NCI-H2081 (cell line): ENCODE measurements around the gene SENP1.
"Not testable (repeated sequence)": the region's sequence is repeated elsewhere in the genome, so short reads cannot be mapped to it uniquely, and the experiment has no call there.

Source experiments
- DNase-seq, 2 experiments: peaks; one replicate each; lab custom pipeline; 2025; lab: John Stamatoyannopoulos, UW

SENP1 gene

GRCh38 chr12:48105867-48106680 lies at the start of gene SENP1:
SENP1 (minus strand) TSS chr12:48106079; CDS start chr12:48101472, 4,607 bp downstream.
- DNase-seq = peak; percentile 88 to 89

GRCh38 chr12:48151103-48151771 lies 45.4 kb upstream of the SENP1 start:
- DNase-seq = no peak

GRCh38 chr12:48145981-48146380 lies 40.1 kb upstream of the SENP1 start:
- no peak for DNase-seq

- no peak for DNase-seq
These were observed 38.0 kb upstream of the SENP1 start for GRCh38 chr12:48143898-48144297.

- no peak for DNase-seq
These were observed 37.2 kb upstream of the SENP1 start for GRCh38 chr12:48142818-48143674.

- DNase-seq = no peak
These were observed 29.1 kb upstream of the SENP1 start for GRCh38 chr12:48135027-48135426.

- DNase-seq = no peak
These were observed 26.9 kb upstream of the SENP1 start for GRCh38 chr12:48132826-48133225.

GRCh38 chr12:48131517-48131916 lies 25.6 kb upstream of the SENP1 start:
- no peak for DNase-seq

GRCh38 chr12:48129376-48129775 lies 23.5 kb upstream of the SENP1 start:
- DNase-seq = no peak

GRCh38 chr12:48128800-48129199 lies 22.9 kb upstream of the SENP1 start:
- no peak for DNase-seq

GRCh38 chr12:48126953-48127630 lies 21.2 kb upstream of the SENP1 start:
- no peak for DNase-seq

- no peak for DNase-seq
These were observed 20.1 kb upstream of the SENP1 start for GRCh38 chr12:48125985-48126384.

GRCh38 chr12:48125542-48125941 lies 19.7 kb upstream of the SENP1 start:
- DNase-seq = not testable (repeated sequence)

- no peak for DNase-seq
These were observed 17.3 kb upstream of the SENP1 start for GRCh38 chr12:48123169-48123568.

GRCh38 chr12:48122065-48122834 lies 16.4 kb upstream of the SENP1 start:
- no peak for DNase-seq

- no peak for DNase-seq
These were observed 15.6 kb upstream of the SENP1 start for GRCh38 chr12:48121522-48121921.

- DNase-seq = no peak
These were observed 13.9 kb upstream of the SENP1 start for GRCh38 chr12:48119834-48120195.

- DNase-seq = peak; percentile 79 to 90
These were observed 13.4 kb upstream of the SENP1 start, which contains the start of gene PFKM for GRCh38 chr12:48119078-48119833. PFKM (plus strand) TSS chr12:48119364; CDS start chr12:48122775, 3,411 bp downstream.

GRCh38 chr12:48118284-48118871 lies 12.5 kb upstream of the SENP1 start:
- DNase-seq = no peak

- DNase-seq = no peak
These were observed 10.1 kb upstream of the SENP1 start for GRCh38 chr12:48115957-48116356.
